ENCODE measurements around the gene NBPF20.
"Not testable (repeated sequence)": the region's sequence is repeated elsewhere in the genome, so short reads cannot be mapped to it uniquely, and the experiment has no call there.

The NBPF20 gene

GRCh38 chr1:145425436-145426029 lies at the start of gene NBPF20:
NBPF20 (minus strand) TSS chr1:145425603; CDS start chr1:145405272, 20,331 bp downstream.
- peak; percentile 99 for ATAC-seq
- TF ChIP-seq POU6F1 (CRISPR knock-in tag; IDR thresholded peaks at IDR 0.05; ENCODE audit: borderline replicate concordance, low read depth) (no peak), ARNTL (CRISPR knock-in tag; IDR thresholded peaks at IDR 0.05; ENCODE audit: borderline replicate concordance, low read depth) (no peak), ZNF565 (CRISPR knock-in tag; conservative IDR thresholded peaks at IDR 0.05; ENCODE audit: low read depth) (no peak), ISL1 (CRISPR knock-in tag; IDR thresholded peaks at IDR 0.05) (no peak), TCF4 (CRISPR knock-in tag; IDR thresholded peaks at IDR 0.05; ENCODE audit: borderline replicate concordance) (no peak), ZFP30 (CRISPR knock-in tag; IDR thresholded peaks at IDR 0.05) (no peak), PPARA (CRISPR knock-in tag; IDR thresholded peaks at IDR 0.05; ENCODE audit: borderline replicate concordance) (no peak), OSR1 (CRISPR knock-in tag; IDR thresholded peaks at IDR 0.05) (no peak), ZFP3 (CRISPR knock-in tag; IDR thresholded peaks at IDR 0.05) (no peak), ZC3H10 (CRISPR knock-in tag; IDR thresholded peaks at IDR 0.05) (no peak), ZNF70 (CRISPR knock-in tag; IDR thresholded peaks at IDR 0.05) (no peak), CSDC2 (CRISPR knock-in tag; IDR thresholded peaks at IDR 0.05) (no peak), TOX (CRISPR knock-in tag; IDR thresholded peaks at IDR 0.05; ENCODE audit: borderline replicate concordance) (no peak), ZNF8 (CRISPR knock-in tag; IDR thresholded peaks at IDR 0.05) (no peak), GLIS3 (CRISPR knock-in tag; IDR thresholded peaks at IDR 0.05) (no peak), ESRRG (CRISPR knock-in tag; IDR thresholded peaks at IDR 0.05) (no peak), PATZ1 (CRISPR knock-in tag; IDR thresholded peaks at IDR 0.05; ENCODE audit: borderline replicate concordance) (no peak)
- TF ChIP-seq, protein P1, sequence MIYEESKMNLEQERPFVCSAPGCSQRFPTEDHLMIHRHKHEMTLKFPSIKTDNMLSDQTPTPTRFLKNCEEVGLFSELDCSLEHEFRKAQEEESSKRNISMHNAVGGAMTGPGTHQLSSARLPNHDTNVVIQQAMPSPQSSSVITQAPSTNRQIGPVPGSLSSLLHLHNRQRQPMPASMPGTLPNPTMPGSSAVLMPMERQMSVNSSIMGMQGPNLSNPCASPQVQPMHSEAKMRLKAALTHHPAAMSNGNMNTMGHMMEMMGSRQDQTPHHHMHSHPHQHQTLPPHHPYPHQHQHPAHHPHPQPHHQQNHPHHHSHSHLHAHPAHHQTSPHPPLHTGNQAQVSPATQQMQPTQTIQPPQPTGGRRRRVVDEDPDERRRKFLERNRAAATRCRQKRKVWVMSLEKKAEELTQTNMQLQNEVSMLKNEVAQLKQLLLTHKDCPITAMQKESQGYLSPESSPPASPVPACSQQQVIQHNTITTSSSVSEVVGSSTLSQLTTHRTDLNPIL (CRISPR knock-in tag; IDR thresholded peaks at IDR 0.05; ENCODE audit: low read depth), result no peak
- TF ChIP-seq, protein P2, sequence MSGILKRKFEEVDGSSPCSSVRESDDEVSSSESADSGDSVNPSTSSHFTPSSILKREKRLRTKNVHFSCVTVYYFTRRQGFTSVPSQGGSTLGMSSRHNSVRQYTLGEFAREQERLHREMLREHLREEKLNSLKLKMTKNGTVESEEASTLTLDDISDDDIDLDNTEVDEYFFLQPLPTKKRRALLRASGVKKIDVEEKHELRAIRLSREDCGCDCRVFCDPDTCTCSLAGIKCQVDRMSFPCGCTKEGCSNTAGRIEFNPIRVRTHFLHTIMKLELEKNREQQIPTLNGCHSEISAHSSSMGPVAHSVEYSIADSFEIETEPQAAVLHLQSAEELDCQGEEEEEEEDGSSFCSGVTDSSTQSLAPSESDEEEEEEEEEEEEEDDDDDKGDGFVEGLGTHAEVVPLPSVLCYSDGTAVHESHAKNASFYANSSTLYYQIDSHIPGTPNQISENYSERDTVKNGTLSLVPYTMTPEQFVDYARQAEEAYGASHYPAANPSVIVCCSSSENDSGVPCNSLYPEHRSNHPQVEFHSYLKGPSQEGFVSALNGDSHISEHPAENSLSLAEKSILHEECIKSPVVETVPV (CRISPR knock-in tag; IDR thresholded peaks at IDR 0.05), result no peak

- ATAC-seq, result peak; percentile 62
Observed at GRCh38 chr1:145474837-145475368, 49.5 kb upstream of the NBPF20 start.

DNA sequence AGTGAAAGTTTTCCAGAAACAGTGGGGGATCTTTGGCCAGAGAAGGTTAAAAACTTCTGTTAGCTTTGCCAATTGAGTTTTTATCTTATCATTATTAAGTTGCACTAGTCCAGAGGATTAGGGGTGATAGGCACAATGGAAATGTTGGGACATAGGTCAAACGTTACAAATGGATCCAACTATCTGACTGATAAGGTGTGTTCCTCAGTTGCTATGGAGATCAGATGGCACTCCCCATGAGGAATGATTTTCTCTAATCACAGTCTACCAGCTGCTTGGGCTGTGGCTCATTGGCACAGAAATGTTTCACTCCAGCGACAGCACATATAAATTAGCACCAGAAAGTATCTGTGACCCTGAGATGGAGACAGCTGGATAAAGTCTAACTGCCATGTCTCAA lies 47.3 kb upstream of the NBPF20 start:
- ATAC-seq, result not testable (repeated sequence)

- not testable (repeated sequence) for ATAC-seq
Observed at GRCh38 chr1:145471365-145471764, 46.0 kb upstream of the NBPF20 start.

GRCh38 chr1:145465405-145466144 lies 40.2 kb upstream of the NBPF20 start:
- ATAC-seq, result peak; percentile 92
- TF ChIP-seq ZC3H10 (CRISPR knock-in tag; IDR thresholded peaks at IDR 0.05), result peak; percentile 88
- TF ChIP-seq RARB (CRISPR knock-in tag; IDR thresholded peaks at IDR 0.05), result peak; percentile 97
- peak; percentile 91; the same call in 1 of the 2 replicates for TF ChIP-seq ESRRG (CRISPR knock-in tag; IDR thresholded peaks at IDR 0.05)
- TF ChIP-seq, protein P1 (CRISPR knock-in tag; IDR thresholded peaks at IDR 0.05; ENCODE audit: low read depth), result peak; percentile 87; the same call in 1 of the 2 replicates
- peak; percentile 96 for TF ChIP-seq TOX (CRISPR knock-in tag; IDR thresholded peaks at IDR 0.05; ENCODE audit: borderline replicate concordance)
- peak; percentile 42; the same call in 1 of the 2 replicates for TF ChIP-seq POU6F1 (CRISPR knock-in tag; IDR thresholded peaks at IDR 0.05; ENCODE audit: borderline replicate concordance, low read depth)
- peak; percentile 98 for TF ChIP-seq PATZ1 (CRISPR knock-in tag; IDR thresholded peaks at IDR 0.05; ENCODE audit: borderline replicate concordance)
- TF ChIP-seq GLIS3 (CRISPR knock-in tag; IDR thresholded peaks at IDR 0.05), result peak; percentile 98

All from SK-N-SH treated with all-trans-retinoic acid at 6 μM for 48 hours (cell line).